CD4-positive, alpha-beta T cell treated with Interleukin-17A for 4 hours (primary cell): ENCODE data around the gene WDPCP.
"Not testable (repeated sequence)": the region's sequence is repeated elsewhere in the genome, so short reads cannot be mapped to it uniquely, and the experiment has no call there.

ENCODE experiments used
- DNase-seq: peaks from one replicate; pipeline ENCODE4 v3.0.0-alpha.2; 2020; ENCODE audit warnings: mixed read lengths

WDPCP gene

DNA sequence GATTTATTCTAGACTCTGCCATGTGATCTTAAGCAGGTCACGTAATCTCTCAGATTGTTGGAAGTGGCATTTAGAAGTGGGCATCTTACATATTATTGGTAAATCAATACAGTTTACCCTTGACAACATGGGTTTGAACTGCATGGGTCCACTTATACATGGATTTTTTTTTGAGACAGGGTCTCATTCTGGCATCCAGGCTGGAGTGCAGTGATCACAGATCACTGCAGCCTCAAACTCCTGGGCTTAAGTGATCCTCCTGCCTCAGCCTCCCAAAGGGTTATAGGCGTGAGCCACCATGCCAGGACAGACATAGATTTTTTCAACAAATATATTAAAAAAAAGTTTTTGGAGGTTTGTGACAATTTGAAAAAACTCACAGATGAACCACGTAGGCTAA lies 393.0 kb downstream of the WDPCP start:
- DNase-seq, result no peak

DNA sequence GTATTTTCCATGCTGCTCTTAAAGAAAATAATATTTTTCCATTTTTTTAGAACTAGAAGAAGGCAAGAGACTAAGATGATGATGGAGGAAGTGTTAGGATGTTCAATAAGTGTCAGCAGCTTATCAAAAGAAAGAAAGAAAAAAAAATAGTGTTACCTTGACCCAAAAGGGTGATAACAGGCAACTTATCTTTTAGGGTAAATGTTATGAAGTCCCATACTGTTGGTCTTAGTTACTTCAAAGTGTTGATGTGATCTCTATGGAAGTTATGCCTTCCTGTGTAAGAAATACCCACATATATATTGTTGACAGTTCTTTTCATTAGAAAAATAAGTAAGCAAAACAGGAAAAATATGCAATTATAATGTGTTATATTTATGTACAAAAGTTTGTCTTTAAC lies 394.1 kb downstream of the WDPCP start:
- no peak for DNase-seq

GRCh38 chr2:63192889-63193774 lies 395.1 kb downstream of the WDPCP start:
- no peak for DNase-seq

GRCh38 chr2:63192169-63192888 lies 395.9 kb downstream of the WDPCP start:
- DNase-seq, result no peak

- DNase-seq, result no peak
These were observed 399.3 kb downstream of the WDPCP start for GRCh38 chr2:63189026-63189425.

DNA sequence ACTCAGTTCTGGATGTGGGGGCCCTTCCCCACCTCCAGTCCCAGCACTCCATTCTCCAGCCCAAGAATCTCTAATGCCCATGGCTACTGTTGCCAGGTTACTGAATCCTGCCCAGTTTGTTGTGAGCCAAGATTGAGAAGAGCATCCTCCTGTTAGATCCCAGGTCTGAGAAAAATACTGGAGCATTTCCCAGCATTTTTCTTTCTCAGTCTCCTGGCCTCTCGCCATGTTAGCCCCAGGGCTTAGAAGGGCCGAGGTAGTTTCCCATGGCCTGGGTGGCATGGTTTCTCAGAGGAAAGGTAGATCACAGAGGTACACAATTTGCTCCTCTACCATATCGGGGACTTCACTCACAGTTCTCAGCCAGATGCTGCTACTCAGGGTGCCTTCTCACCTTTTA lies 401.9 kb downstream of the WDPCP start:
- DNase-seq, result no peak

- DNase-seq, result no peak
These were observed 425.0 kb downstream of the WDPCP start for GRCh38 chr2:63163161-63163820.

- DNase-seq, result no peak
These were observed 429.0 kb downstream of the WDPCP start for GRCh38 chr2:63159262-63159661.

DNA sequence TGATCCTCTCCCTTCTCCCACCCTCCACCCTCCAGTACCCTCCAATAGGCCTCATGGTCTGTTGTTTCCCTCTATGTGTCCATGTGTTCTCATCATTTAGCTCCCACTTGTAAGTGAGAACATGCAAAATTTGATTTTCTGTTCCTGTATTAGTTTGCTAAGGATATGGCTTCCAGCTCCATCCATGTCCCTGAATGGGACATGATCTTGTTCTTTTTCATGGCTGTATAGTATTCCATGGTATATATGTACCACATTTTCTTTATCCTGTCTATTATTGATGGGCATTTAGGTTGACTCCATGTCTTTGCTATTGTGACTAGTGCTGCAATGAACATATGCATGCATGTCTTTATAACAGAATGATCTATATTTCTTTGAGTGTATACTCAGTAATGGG lies 451.6 kb downstream of the WDPCP start:
- not testable (repeated sequence) for DNase-seq

DNA sequence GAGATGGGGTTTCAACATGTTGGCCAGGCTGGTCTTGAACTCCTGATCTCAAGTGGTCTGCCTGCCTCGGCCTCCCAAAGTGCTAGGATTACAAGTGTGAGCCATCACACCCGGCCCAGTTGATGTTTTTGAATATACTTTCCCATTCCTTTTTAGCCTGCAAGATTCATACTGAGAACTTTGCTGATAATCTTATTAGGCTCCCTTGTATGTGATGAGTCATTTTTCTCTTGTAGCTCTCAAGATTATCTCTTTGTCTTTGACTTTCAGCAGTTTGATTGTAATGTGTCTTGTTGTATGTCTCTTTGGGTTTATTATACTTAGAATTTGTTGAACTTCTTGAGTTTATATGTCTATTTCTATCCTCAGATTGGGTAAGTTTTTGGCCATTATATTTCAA lies 456.3 kb downstream of the WDPCP start:
- no peak for DNase-seq

GRCh38 chr2:63131196-63131595 lies 457.1 kb downstream of the WDPCP start:
- DNase-seq, result no peak

DNA sequence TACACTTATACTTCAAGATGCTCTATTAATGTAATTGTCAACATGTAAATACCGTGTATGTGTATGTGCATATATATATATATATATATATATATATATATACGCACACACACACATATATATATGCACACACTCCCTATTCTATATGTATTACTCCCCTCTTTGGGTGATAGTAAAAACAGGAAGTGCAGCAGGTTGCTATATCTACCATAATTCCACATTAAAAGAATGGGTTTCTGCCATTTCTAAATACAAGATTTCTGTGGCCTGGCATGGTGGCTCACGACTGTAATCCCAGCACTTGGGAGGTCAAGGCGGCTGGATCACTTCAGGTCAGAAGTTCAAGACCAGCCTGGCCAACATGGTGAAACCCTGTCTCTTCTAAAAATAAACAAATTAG lies 460.7 kb downstream of the WDPCP start:
- DNase-seq, result no peak

DNA sequence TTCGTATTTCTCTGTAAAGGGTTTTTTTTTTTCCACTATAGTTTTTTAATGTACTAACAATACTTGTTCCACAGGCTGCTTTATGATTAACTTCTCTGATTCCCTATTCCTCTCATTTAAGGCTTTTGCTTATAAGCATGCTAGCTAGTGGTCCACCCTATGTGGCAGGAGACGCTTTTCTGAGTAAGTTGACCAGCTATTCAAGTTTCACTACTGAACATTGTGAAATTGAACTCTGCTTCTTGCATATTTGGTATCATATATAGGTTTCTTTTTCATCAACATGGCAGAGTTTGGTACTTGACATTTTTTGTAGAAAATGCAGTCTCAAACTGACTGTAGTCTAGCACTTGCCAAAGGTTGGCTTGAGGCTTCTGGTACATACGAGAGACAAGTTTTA lies 463.4 kb downstream of the WDPCP start:
- DNase-seq, result no peak

DNA sequence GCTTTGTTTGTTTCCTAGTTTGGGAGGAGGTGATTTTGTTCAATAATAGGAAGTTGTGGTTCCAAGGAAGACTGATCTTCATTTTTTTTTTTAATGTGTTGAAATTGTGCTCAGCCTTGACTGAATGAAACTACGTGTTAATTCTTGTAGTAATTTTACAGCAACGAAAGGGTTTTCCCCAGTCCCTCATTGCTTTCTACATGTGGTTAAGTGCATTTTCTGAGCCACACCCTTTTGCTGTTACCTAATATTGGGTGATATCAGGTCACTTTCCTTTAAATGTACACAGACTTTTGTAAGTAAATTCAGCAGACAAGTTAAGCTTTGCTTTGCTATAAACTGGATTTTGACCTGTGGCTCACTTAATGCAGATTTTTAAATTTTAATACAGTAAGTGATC lies 464.1 kb downstream of the WDPCP start:
- no peak for DNase-seq

DNA sequence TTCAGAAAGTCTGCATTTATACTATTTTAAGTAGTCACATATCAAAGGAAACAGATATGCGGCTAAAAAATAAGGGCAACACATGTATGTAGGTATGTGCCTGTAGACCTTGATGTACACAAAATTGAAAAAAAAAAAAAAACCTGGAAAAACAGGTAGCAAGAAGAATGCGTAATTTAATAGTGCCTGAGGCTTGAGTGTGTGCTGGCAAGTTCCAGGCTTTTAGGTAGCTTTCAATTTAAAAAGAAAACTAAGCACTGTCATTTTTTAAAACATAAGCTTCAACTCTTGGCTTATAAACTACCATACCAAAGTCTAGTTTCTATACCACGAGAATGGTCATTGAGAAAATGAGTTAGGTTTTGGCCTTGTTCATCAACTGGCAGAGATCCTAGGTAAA lies 465.4 kb downstream of the WDPCP start:
- no peak for DNase-seq

DNA sequence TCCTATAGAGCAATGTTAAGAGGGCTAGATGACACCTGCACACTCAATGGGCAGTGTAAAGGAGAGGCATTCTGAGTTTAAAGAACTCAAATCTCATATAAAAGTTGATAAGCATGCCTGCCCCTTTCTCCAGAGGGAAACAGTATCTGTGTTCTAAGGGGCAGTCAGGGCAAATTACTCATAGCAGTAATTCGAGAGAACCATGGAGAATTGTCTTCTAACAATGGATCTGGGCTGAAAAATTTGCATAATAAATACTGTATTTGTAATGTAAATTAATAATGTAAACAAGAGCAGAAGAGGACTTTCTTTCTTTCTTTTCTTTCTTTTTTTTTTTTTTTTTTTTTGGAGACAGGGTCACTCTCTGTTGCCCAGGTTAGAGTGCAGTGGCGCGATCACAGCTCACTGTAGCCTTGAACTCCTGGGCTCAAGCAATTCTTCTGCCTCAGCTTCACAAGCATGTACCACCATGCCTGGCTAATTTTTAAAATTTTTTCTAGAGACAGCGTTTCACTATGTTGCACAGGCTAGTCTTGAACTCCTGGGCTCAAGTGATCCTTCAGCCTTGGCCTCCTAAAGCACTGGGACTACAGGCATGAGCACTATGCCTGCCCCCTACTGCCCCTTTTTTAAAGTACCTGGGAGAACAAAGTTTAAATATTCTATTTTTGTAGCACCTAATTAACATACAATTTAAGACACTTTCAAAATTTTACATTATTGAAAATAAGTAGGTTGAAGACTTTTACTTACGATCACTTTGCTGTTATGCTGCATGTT lies 467.0 kb downstream of the WDPCP start:
- DNase-seq, result no peak

DNA sequence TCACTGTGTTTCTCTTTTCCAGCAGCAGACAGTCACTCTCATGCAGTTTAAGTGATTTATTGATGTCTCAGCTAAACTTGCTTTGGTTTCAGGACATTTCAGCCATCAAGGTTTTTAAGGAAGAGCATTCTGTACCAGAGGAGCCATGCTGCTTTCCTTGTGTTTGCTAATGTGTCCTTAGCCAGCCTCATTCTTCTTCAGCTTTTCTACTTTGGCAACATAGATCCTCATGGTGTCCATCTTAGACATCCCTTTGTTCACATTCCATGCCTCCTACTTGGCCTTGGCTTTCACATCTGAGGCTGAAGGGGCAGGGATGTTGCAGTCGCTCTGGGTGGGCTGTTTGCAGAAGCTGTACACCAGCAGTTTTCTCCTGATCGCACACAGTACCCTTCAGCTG lies 469.5 kb downstream of the WDPCP start:
- no peak for DNase-seq

DNA sequence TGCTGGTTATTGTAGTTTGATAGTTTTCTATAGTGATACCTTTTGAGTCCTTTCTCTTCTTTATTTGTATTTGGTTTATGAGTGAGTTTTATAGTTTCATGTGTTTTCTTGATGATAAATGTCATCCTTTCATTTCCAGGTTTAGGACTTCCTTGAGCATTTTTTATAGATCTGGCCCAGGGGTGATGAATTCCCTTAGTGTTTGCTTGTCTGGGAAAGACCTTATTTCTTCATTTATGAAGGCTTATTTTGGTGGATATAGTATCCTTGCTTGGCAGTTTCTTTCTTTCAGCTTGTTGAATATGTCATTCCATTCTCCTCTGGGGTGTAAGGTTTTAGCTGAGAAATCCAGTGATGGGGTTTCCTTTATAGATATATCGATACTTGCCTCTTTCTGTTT lies 483.8 kb downstream of the WDPCP start:
- no peak for DNase-seq

DNA sequence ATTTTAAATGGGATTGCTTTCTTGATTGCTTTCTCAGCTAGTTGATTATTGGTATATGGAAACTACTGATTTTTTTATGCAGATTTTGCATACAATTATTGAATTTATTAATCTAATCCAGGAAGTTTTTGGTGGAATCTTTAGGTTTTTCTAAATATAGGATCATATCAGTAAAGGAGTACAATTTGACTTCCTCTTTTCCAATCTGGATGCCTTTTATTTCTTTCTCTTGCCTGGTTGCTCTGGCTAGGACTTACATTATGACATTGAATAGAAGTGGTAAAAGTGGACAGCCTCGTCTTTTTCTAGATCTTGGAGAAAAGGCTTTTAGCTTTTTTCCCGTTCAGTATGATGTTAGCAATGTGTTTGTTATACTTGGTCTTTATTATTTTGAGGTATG lies 486.3 kb downstream of the WDPCP start:
- no peak for DNase-seq

DNA sequence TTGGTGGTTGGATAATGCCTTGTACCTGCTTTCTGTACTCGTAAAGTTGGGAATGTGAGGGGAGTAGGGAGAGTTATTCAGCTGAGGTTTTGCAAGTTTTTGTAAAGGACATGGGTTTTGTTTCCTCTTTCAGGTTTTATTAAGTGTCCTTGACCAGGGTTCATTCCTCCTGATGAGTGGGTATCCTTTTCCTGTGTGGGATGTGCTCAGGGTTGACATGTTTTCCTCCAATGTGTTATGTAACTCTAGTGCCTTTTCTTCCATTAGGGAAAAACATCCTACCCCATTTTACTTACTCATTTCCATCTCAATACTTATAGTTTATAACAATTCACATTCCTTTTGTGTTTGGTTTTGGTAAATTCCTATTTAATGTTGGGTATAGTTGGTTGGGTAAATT lies 489.2 kb downstream of the WDPCP start:
- no peak for DNase-seq

- no peak for DNase-seq
These were observed 491.8 kb downstream of the WDPCP start for GRCh38 chr2:63096491-63096890.

- DNase-seq, result no peak
These were observed 494.8 kb downstream of the WDPCP start for GRCh38 chr2:63093502-63093901.

DNA sequence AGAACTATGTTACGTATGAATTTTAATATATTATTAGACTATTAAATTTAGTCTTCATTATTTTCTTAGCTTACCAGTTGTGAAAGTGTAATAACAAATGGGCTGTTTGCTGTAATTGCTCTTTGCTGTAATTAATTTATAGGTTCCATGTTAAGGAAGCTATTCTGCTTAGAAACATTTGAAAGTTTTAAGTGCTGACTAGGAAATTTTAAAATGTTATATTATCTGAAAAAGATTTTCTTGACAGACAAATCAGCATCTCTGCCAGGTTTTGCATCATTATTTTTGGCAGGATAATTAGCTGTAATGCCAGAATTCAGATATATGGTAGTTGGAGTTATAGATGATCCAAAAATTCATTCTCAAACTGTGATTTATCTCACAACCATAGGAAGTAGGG lies 495.4 kb downstream of the WDPCP start:
- no peak for DNase-seq
